ENCODE results near the gene VEGFA. TPM values are rescaled to one million over a fixed set of nuclear protein-coding genes. Genes with fewer than 3 reads are reported as not detected.

VEGFA gene
- total RNA-seq, 1 donor from 2014 or later = 120 TPM

DNA sequence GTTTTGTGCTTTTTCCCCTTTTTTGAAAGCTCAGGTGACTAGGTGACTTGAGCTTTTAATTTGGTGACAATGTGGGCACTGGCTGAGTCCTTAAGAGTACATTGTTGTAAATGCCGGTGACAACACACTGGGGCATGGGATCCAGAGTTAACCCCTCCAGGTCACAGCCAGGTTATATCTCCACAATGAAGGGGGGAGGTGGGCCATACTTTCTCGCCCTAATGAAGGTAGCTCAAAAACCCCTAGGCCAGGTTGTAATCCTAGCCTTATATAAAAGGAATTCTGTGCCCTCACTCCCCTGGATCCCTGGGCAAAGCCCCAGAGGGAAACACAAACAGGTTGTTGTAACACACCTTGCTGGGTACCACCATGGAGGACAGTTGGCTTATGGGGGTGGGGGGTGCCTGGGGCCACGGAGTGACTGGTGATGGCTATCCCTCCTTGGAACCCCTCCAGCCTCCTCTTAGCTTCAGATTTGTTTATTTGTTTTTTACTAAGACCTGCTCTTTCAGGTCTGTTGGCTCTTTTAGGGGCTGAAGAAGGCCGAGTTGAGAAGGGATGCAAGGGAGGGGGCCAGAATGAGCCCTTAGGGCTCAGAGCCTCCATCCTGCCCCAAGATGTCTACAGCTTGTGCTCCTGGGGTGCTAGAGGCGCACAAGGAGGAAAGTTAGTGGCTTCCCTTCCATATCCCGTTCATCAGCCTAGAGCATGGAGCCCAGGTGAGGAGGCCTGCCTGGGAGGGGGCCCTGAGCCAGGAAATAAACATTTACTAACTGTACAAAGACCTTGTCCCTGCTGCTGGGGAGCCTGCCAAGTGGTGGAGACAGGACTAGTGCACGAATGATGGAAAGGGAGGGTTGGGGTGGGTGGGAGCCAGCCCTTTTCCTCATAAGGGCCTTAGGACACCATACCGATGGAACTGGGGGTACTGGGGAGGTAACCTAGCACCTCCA is 2.2 kb upstream of the VEGFA start:
- no peak for DNase-seq (ENCODE audit: low read depth)
- TF ChIP-seq, protein P1, sequence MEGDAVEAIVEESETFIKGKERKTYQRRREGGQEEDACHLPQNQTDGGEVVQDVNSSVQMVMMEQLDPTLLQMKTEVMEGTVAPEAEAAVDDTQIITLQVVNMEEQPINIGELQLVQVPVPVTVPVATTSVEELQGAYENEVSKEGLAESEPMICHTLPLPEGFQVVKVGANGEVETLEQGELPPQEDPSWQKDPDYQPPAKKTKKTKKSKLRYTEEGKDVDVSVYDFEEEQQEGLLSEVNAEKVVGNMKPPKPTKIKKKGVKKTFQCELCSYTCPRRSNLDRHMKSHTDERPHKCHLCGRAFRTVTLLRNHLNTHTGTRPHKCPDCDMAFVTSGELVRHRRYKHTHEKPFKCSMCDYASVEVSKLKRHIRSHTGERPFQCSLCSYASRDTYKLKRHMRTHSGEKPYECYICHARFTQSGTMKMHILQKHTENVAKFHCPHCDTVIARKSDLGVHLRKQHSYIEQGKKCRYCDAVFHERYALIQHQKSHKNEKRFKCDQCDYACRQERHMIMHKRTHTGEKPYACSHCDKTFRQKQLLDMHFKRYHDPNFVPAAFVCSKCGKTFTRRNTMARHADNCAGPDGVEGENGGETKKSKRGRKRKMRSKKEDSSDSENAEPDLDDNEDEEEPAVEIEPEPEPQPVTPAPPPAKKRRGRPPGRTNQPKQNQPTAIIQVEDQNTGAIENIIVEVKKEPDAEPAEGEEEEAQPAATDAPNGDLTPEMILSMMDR (conservative IDR thresholded peaks at IDR 0.05; ENCODE audit: low read depth, low read length) = no peak
- no peak overlapping the region for H3K4me3 ChIP-seq (ENCODE audit: low read depth, low read length)

DNA sequence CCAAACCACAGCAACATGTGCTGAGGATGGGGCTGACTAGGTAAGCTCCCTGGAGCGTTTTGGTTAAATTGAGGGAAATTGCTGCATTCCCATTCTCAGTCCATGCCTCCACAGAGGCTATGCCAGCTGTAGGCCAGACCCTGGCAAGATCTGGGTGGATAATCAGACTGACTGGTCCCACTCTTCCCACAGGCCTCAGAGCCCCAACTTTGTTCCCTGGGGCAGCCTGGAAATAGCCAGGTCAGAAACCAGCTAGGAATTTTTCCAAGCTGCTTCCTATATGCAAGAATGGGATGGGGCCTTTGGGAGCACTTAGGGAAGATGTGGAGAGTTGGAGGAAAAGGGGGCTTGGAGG is 1.5 kb upstream of the VEGFA start:
- no peak overlapping the region for H3K4me3 ChIP-seq (ENCODE audit: low read depth, low read length)
- TF ChIP-seq, protein P1 (conservative IDR thresholded peaks at IDR 0.05; ENCODE audit: low read depth, low read length) = no peak
- DNase-seq (ENCODE audit: low read depth) = no peak

DNA sequence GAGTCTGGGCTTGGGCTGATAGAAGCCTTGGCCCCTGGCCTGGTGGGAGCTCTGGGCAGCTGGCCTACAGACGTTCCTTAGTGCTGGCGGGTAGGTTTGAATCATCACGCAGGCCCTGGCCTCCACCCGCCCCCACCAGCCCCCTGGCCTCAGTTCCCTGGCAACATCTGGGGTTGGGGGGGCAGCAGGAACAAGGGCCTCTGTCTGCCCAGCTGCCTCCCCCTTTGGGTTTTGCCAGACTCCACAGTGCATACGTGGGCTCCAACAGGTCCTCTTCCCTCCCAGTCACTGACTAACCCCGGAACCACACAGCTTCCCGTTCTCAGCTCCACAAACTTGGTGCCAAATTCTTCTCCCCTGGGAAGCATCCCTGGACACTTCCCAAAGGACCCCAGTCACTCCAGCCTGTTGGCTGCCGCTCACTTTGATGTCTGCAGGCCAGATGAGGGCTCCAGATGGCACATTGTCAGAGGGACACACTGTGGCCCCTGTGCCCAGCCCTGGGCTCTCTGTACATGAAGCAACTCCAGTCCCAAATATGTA is 957 bp upstream of the VEGFA start:
- H3K4me3 ChIP-seq (ENCODE audit: low read depth, low read length) = no peak overlapping the region
- DNase-seq (ENCODE audit: low read depth) = no peak

DNA sequence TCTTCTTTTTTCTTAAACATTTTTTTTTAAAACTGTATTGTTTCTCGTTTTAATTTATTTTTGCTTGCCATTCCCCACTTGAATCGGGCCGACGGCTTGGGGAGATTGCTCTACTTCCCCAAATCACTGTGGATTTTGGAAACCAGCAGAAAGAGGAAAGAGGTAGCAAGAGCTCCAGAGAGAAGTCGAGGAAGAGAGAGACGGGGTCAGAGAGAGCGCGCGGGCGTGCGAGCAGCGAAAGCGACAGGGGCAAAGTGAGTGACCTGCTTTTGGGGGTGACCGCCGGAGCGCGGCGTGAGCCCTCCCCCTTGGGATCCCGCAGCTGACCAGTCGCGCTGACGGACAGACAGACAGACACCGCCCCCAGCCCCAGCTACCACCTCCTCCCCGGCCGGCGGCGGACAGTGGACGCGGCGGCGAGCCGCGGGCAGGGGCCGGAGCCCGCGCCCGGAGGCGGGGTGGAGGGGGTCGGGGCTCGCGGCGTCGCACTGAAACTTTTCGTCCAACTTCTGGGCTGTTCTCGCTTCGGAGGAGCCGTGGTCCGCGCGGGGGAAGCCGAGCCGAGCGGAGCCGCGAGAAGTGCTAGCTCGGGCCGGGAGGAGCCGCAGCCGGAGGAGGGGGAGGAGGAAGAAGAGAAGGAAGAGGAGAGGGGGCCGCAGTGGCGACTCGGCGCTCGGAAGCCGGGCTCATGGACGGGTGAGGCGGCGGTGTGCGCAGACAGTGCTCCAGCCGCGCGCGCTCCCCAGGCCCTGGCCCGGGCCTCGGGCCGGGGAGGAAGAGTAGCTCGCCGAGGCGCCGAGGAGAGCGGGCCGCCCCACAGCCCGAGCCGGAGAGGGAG is 580 bp downstream of the VEGFA start:
- peak overlapping the region; percentile 62 for H3K4me3 ChIP-seq (ENCODE audit: low read depth, low read length)
- TF ChIP-seq, protein P1 (conservative IDR thresholded peaks at IDR 0.05; ENCODE audit: low read depth, low read length) = no peak
- no peak for DNase-seq (ENCODE audit: low read depth)

More for the DNA sequence above, 957 bp upstream of the VEGFA start:
- TF ChIP-seq, protein P1 (conservative IDR thresholded peaks at IDR 0.05; ENCODE audit: low read depth, low read length) = no peak

DNA sequence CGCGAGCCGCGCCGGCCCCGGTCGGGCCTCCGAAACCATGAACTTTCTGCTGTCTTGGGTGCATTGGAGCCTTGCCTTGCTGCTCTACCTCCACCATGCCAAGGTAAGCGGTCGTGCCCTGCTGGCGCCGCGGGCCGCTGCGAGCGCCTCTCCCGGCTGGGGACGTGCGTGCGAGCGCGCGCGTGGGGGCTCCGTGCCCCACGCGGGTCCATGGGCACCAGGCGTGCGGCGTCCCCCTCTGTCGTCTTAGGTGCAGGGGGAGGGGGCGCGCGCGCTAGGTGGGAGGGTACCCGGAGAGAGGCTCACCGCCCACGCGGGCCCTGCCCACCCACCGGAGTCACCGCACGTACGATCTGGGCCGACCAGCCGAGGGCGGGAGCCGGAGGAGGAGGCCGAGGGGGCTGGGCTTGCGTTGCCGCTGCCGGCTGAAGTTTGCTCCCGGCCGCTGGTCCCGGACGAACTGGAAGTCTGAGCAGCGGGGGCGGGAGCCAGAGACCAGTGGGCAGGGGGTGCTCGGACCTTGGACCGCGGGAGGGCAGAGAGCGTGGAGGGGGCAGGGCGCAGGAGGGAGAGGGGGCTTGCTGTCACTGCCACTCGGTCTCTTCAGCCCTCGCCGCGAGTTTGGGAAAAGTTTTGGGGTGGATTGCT is 1.3 kb downstream of the VEGFA start:
- TF ChIP-seq, protein P1 (conservative IDR thresholded peaks at IDR 0.05; ENCODE audit: low read depth, low read length) = no peak
- peak overlapping the region; percentile 62 for H3K4me3 ChIP-seq (ENCODE audit: low read depth, low read length)
- no peak for DNase-seq (ENCODE audit: low read depth)

DNA sequence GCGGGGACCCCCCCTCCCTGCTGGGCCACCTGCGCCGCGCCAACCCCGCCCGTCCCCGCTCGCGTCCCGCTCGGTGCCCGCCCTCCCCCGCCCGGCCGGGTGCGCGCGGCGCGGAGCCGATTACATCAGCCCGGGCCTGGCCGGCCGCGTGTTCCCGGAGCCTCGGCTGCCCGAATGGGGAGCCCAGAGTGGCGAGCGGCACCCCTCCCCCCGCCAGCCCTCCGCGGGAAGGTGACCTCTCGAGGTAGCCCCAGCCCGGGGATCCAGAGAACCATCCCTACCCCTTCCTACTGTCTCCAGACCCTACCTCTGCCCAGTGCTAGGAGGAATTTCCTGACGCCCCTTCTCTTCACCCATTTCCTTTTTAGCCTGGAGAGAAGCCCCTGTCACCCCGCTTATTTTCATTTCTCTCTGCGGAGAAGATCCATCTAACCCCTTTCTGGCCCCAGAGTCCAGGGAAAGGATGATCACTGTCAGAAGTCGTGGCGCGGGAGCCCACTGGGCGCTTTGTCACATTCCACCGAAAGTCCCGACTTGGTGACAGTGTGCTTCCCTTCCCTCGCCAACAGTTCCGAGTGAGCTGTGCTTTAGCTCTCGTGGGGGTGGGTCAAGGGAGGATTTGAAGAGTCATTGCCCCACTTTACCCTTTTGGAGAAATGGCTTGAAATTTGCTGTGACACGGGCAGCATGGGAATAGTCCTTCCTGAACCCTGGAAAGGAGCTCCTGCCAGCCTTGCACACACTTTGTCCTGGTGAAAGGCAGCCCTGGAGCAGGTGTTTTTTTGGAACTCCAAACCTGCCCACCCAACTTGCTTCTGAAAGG is 2.1 kb downstream of the VEGFA start:
- DNase-seq (ENCODE audit: low read depth) = no peak
- TF ChIP-seq, protein P1 (conservative IDR thresholded peaks at IDR 0.05; ENCODE audit: low read depth, low read length) = no peak
- peak overlapping the region; percentile 62 for H3K4me3 ChIP-seq (ENCODE audit: low read depth, low read length)

Data from epithelial cell of proximal tubule (primary cell).